AG04450 (cell line): ENCODE results near the gene IGF1. TPM values are rescaled to one million over a fixed set of nuclear protein-coding genes. Genes with fewer than 3 reads are reported as not detected.

Source experiments
- CTCF ChIA-PET: fragments of 300-600, 350-600 bp; formaldehyde crosslinking; extraction: SDS; loops from one replicate; lab custom pipeline; 2022; ENCODE audit warnings: antibody characterized with exemption, inconsistent platforms; lab: Charles Lee
- POLR2A ChIA-PET: fragments of 350-600 bp; formaldehyde crosslinking; extraction: SDS; loops from one replicate; lab custom pipeline; 2021; ENCODE audit warnings: antibody characterized with exemption, inconsistent platforms; lab: Yijun Ruan, JAX
- DNase-seq: peaks from one replicate; pipeline ENCODE4 v3.0.0-alpha.2; 2011; ENCODE audit warnings: low read depth, low spot score
- H3K27ac ChIP-seq: one replicate; pipeline ENCODE4 v1.5.1; 2012; ENCODE audit warnings: low read depth, low read length, control low read depth
- H3K27me3 ChIP-seq: one replicate; pipeline ENCODE4 v1.6.0; 2012; ENCODE audit warnings: low read length; ENCODE audit not compliant: control insufficient read depth, insufficient read depth
- H3K4me3 ChIP-seq: 2 replicates; pipeline ENCODE4 v1.5.1; 2011; ENCODE audit warnings: mild to moderate bottlenecking, low read depth, low read length, control low read depth
- H3K9me3 ChIP-seq: 2 replicates; pipeline ENCODE4 v1.5.1; 2012; ENCODE audit warnings: low read length; ENCODE audit not compliant: control insufficient read depth, insufficient read depth
- polyA minus RNA-seq: library from RNA; depleted of rRNA, polyadenylated mRNA; stranded (reverse); fragments of >200 nt; gene quantifications from 2 replicates; pipeline ENCODE4 v1.2.3, GENCODE V29; 2011; rRNA and poly(A)+ RNA removed
- polyA plus RNA-seq: library from polyadenylated mRNA; depleted of rRNA; stranded (reverse); fragments of >200 nt; gene quantifications from 2 replicates; pipeline ENCODE4 v1.2.3, GENCODE V29; 2011; rRNA removed
- TF ChIP-seq, protein P1 (sequence below): IDR thresholded peaks from 2 replicates; pipeline ENCODE4 v1.5.1; 2011; ENCODE audit warnings: low read depth, low read length, control low read depth, inconsistent platforms

Gene IGF1
- polyA plus RNA-seq (0.01 and 0.10 TPM in 2 replicates), polyA minus RNA-seq (not detected in 2 replicates)

DNA sequence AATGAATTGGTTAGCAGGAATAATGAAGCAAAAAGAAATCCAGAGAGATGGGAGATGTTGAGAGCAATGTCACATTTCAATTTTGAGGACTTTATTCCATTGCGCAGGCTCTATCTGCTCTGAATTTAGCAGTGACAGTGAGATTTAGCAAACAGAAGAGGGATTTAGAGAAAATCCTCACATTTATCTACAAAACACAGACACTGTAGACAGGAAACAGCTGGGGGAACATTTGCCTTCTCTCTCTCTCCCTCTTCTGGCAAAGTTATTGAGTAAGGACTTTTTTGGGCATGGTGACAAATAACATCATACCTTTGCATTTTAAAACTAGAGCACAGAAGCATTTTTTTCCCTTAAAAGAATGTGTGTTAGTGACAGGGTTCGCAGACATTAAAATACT is at the start of gene IGF1:
TSS of gene IGF1 (minus strand) at position 158 of the 400 bp plus-strand sequence. CDS start 182 bp downstream, outside the sequence.
- Histone ChIP-seq H3K27ac (no peak within 1 kb of the TSS), H3K4me3 (no peak within 1 kb of the TSS; the same call in 1 of the 2 replicates)

DNA sequence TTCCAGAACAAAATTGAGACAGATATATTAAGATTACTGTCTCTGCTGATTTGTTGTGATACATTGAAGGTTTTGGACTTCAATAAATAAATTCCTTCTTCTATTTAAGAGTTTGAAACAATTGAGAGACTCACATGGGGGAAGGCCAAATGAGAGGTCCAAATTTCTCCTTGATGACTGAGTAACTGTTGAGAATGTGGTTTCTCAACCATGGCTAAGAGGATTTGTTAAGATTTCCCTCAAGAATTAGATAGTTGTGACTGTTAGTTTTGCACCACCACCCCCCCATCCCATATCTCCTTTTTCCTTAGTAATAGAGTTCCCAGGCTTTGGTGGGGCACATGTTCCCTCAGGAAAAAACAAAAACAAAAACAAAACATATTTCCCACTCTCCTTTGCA is 47.7 kb upstream of the IGF1 start:
- Histone ChIP-seq H3K27me3 (no peaks in the 10 kb centered on the region), H3K27ac (no peak overlapping the region), H3K4me3 (no peak overlapping the region), H3K9me3 (no peaks in the 10 kb centered on the region; the same call in 1 of the 2 replicates)
- DNase-seq = no peak
- POLR2A ChIA-PET = no interaction called here
- CTCF ChIA-PET = interaction anchor here (1.9 kb wide), 1 partner anchor 174 kb away, joined by 4 read pairs; no protein-coding TSS in a partner anchor
- TF ChIP-seq, protein P1, sequence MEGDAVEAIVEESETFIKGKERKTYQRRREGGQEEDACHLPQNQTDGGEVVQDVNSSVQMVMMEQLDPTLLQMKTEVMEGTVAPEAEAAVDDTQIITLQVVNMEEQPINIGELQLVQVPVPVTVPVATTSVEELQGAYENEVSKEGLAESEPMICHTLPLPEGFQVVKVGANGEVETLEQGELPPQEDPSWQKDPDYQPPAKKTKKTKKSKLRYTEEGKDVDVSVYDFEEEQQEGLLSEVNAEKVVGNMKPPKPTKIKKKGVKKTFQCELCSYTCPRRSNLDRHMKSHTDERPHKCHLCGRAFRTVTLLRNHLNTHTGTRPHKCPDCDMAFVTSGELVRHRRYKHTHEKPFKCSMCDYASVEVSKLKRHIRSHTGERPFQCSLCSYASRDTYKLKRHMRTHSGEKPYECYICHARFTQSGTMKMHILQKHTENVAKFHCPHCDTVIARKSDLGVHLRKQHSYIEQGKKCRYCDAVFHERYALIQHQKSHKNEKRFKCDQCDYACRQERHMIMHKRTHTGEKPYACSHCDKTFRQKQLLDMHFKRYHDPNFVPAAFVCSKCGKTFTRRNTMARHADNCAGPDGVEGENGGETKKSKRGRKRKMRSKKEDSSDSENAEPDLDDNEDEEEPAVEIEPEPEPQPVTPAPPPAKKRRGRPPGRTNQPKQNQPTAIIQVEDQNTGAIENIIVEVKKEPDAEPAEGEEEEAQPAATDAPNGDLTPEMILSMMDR = no peak

More for the DNA sequence above, at the start of gene IGF1:
- no peaks in the 10 kb centered on the region for H3K27me3 ChIP-seq
- no peaks in the 10 kb centered on the region for H3K9me3 ChIP-seq
- POLR2A ChIA-PET = no interaction called here
- TF ChIP-seq, protein P1 = peak; percentile 36
- DNase-seq = no peak
- CTCF ChIA-PET = no interaction called here

DNA sequence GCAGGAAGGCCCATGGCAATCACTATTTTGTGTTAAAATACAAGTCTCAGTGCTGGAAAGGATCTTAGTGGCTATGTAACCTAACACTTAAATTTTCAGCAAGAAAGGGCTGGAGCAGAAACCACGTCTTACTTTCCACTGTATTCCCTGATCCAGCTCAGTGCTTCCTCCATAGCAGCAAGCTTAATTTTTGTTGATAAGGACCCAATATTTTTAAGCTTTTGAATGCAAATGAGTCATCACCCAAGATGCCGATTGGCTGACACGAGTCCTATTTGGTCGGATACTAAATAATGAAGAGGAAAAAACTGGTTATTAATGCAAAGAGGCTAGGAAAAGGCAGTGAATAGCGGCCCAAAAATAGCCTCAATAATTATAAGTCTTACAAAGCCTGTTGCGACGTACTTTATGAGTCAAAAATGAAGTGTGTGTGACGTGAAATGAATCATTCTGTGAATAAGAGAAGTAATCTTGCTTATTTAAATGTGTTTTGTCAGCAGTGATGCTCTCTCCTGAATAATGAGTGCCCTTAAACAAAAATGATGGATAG is 46.9 kb upstream of the IGF1 start:
- H3K27ac ChIP-seq = peak overlapping the region; percentile 52
- DNase-seq = peak; percentile 15
- H3K9me3 ChIP-seq = no peaks in the 10 kb centered on the region; the same call in 1 of the 2 replicates
- POLR2A ChIA-PET = no interaction called here
- H3K4me3 ChIP-seq = no peak overlapping the region
- no peaks in the 10 kb centered on the region for H3K27me3 ChIP-seq
- TF ChIP-seq, protein P1 = no peak
- CTCF ChIA-PET = interaction anchor here (1.8 to 1.9 kb wide), 2 partner anchors 42 to 175 kb away, joined by 4 to 5 read pairs; no protein-coding TSS in a partner anchor

DNA sequence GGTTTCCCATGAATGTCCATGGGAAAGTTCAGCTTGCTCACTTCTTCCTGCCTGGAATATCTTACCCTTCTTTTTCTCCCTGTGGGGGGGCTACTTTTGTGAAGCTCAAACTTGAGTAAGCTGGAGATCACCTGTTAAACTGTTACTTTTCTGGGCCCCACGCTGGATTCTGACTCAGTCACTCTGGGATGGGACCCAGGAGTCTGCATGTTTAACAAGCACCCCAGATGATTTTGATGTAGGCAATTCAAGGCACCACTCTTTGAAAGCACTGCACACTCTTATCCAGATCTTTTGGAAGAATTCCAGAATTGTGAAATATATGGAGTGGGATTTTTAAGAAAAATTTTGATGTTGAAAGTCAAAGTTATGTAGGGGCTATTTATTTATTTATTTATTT is 46.3 kb upstream of the IGF1 start:
- Histone ChIP-seq H3K27me3 (no peaks in the 10 kb centered on the region), H3K4me3 (no peak overlapping the region), H3K9me3 (no peaks in the 10 kb centered on the region; the same call in 1 of the 2 replicates), H3K27ac (no peak overlapping the region)
- ChIA-PET CTCF (interaction anchor here (1.8 to 1.9 kb wide), 2 partner anchors 42 to 176 kb away, joined by 4 to 5 read pairs; no protein-coding TSS in a partner anchor), POLR2A (no interaction called here)
- TF ChIP-seq, protein P1 = no peak
- DNase-seq = no peak

DNA sequence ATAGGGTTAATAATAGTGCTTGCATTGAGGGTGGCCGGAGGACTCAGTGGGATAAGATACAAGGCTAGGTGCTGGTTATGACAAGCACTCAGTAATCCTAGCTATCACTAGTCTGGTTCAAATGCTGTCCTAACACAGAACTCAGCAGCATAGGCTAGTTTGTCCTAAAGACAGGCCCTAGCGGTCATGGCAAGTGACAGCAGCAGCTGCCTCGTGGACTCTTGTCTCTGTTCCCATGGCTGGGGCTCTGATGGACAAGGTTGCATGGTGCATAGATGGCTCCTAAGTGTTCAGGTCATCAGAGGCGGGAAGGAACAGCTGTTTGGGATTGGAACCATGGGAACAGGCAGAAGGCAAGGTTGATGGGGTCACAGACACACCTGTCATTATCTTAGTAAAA is 42.4 kb upstream of the IGF1 start:
- Histone ChIP-seq H3K27me3 (no peaks in the 10 kb centered on the region), H3K4me3 (no peak overlapping the region), H3K9me3 (no peaks in the 10 kb centered on the region; the same call in 1 of the 2 replicates), H3K27ac (no peak overlapping the region)
- no peak for DNase-seq
- TF ChIP-seq, protein P1 = no peak
- POLR2A ChIA-PET = no interaction called here
- CTCF ChIA-PET = interaction anchor here (0.8 to 1.2 kb wide), 3 partner anchors 25 to 38 kb away, joined by 3 to 6 read pairs (median 5); no protein-coding TSS in a partner anchor
